SIG-M5 treated with dmso at 0.1 percent for 504 hours (cell line): ENCODE data around the gene NME8.

Source experiments
- DNase-seq: peaks from one replicate; lab custom pipeline; 2025; ENCODE audit not compliant: unreplicated experiment; lab: John Stamatoyannopoulos, UW

Gene NME8

GRCh38 chr7:37932543-37932942 lies 84.1 kb downstream of the NME8 start:
- DNase-seq: no peak

GRCh38 chr7:37933018-37933566 lies 84.7 kb downstream of the NME8 start:
- no peak for DNase-seq

GRCh38 chr7:37942934-37943610 lies 94.7 kb downstream of the NME8 start:
- no peak for DNase-seq

- no peak for DNase-seq
Observed at GRCh38 chr7:37943905-37944736, 95.7 kb downstream of the NME8 start.

- no peak for DNase-seq
Observed at GRCh38 chr7:37944737-37945054, 96.3 kb downstream of the NME8 start.

- DNase-seq: no peak
Observed at GRCh38 chr7:37945336-37945735, 96.9 kb downstream of the NME8 start.

GRCh38 chr7:37947138-37947940 lies 98.9 kb downstream of the NME8 start:
- DNase-seq: no peak

- no peak for DNase-seq
Observed at GRCh38 chr7:37947941-37948210, 99.5 kb downstream of the NME8 start.
